Occipital lobe (tissue), 2 donors: ENCODE results near the gene NAB1. TPM values are rescaled to one million over a fixed set of nuclear protein-coding genes. Genes with fewer than 3 reads are reported as not detected.
"Not testable (repeated sequence)": the region's sequence is repeated elsewhere in the genome, so short reads cannot be mapped to it uniquely, and the experiment has no call there.

Experiments used
- DNase-seq: peaks from one replicate; lab custom pipeline; 2025; lab: John Stamatoyannopoulos, UW
- total RNA-seq: library from RNA; depleted of rRNA; stranded (reverse); fragments of >200 nt; gene quantifications from one replicate; pipeline ENCODE4 v1.2.3, GENCODE V29; 2014

Gene NAB1
- total RNA-seq: 54.0 TPM

- DNase-seq: peak; percentile 63
Observed at GRCh38 chr2:190649035-190649797, at the start of gene NAB1. Gene NAB1, plus strand, starts transcription at chr2:190649083. Its CDS starts 10,094 bp downstream, at chr2:190659177.

GRCh38 chr2:190599546-190600220 is 49.2 kb upstream of the NAB1 start:
- no peak for DNase-seq

GRCh38 chr2:190600293-190601103 is 48.4 kb upstream of the NAB1 start:
- no peak for DNase-seq

- peak; percentile 17 for DNase-seq
Observed at GRCh38 chr2:190603374-190603773, 45.5 kb upstream of the NAB1 start.

- DNase-seq: no peak
Observed at GRCh38 chr2:190607014-190607597, 41.8 kb upstream of the NAB1 start.

GRCh38 chr2:190607657-190608357 is 41.1 kb upstream of the NAB1 start:
- no peak for DNase-seq

- not testable (repeated sequence) for DNase-seq
Observed at GRCh38 chr2:190608863-190609262, 40.0 kb upstream of the NAB1 start.

- not testable (repeated sequence) for DNase-seq
Observed at GRCh38 chr2:190609397-190609796, 39.5 kb upstream of the NAB1 start.

- not testable (repeated sequence) for DNase-seq
Observed at GRCh38 chr2:190610528-190610927, 38.4 kb upstream of the NAB1 start.

- no peak for DNase-seq
Observed at GRCh38 chr2:190615555-190616200, 33.2 kb upstream of the NAB1 start.

- DNase-seq: no peak
Observed at GRCh38 chr2:190618030-190618429, 30.9 kb upstream of the NAB1 start.

- DNase-seq: no peak
Observed at GRCh38 chr2:190625691-190626090, 23.2 kb upstream of the NAB1 start.

- no peak for DNase-seq
Observed at GRCh38 chr2:190626641-190627210, 22.2 kb upstream of the NAB1 start.

- DNase-seq: peak; percentile 25
Observed at GRCh38 chr2:190627448-190628412, 21.2 kb upstream of the NAB1 start.

GRCh38 chr2:190628591-190629319 is 20.1 kb upstream of the NAB1 start:
- DNase-seq: no peak

GRCh38 chr2:190634381-190634780 is 14.5 kb upstream of the NAB1 start:
- DNase-seq: no peak

GRCh38 chr2:190635781-190636180 is 13.1 kb upstream of the NAB1 start:
- no peak for DNase-seq

- DNase-seq: no peak
Observed at GRCh38 chr2:190636361-190636760, 12.5 kb upstream of the NAB1 start.
